K562 treated with DMSO at 1 percent for 4 hours (cell line): ENCODE measurements around the gene ZNF561. TPM values are rescaled to one million over a fixed set of nuclear protein-coding genes. Genes with fewer than 3 reads are reported as not detected.

Experiments
- total RNA-seq: library from RNA; unstranded; fragments of 300-600 nt; gene quantifications from 2 replicates; pipeline ENCODE4 v1.2.3, GENCODE V29; 2022; ENCODE audit not compliant: insufficient read depth

The ZNF561 gene
- total RNA-seq, result 12.5 and 46.2 TPM in 2 replicates

DNA sequence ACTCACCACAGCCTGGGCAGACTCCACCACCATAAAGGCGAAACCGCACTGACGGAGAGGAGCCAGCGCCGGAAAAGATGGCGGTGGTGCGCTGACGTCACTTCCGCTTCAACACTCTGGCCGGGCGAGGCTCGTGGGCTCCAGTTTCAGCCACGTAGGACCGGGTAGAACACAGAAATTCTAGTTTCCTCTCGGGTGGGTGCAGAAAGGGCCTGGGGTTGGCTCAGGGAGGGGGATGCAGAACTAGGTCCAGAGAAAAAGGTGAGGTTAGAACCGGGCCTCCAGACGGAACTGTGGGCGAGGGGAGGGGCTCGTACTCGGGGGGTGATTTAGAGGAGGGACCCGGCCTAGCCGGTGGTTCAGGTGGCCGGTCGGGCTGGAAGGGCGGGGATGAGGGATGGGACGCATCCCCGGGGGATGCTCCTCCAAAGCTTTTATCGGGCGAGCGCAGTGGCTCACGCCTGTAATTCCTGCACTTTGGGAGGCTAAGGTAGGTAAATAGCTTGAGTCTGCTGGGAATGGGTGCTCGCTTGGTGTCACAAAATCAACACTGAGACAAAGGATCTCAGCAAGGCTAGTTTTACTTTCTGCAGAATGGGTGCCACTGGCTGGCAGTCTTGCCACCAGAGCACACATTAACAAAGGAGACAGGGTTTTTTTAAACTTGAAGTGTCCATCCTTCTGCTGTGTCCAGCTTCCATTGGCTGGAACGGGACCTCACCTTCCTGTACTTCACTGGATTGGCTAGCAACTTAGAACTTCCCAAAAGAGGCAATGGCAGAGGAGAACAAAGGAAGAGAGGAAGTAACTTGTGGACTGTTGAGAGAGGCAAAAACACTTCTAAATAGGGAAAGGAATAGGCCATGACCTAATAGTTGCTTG lies at the start of gene ZNF561:
ZNF561 (minus strand) TSS at position 77 of the 882 bp plus-strand sequence. CDS start 1,776 bp downstream, outside the sequence.

DNA sequence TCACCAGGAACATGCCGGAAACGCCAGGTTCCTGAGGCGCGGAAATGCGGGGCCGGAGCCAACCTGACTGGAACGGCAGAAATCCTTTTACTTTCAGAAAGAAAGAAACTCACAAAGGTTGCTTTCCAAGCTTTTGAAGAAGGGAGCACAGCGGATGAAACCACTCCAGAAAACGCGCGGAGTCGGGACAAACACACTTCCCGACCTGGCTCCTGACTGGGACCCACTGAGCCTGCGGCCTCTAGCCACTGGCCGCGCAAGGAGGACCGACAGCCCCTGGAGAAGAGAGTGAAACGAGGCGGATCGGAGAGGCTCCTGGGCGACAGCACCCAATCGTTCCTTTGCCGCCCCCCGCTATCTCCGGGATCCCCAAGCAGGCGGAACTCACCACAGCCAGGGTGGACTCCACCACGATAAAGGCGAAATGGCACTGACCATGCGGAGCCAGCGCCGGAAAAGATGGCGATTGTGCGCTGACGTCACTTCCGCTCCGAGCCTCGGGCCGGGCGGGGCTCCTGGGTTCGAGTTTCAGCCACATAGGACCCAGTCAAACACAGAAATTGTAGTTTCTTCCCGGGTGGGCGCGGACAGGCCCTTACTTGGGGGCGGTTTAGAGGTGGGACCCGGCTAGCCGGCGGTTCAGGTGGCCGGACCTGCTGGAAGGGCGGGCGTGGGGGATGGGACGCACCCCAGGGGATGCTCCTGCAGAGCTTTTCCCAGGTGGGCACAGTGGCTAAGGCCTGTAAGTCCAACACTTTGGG lies 36.8 kb downstream of the ZNF561 start, which contains the start of gene ZNF121:
ZNF121 (minus strand) TSS at position 432 of the 761 bp plus-strand sequence. CDS start 16,407 bp downstream, outside the sequence.

Other genes with a start within 250 kb of the ZNF561 start
- gene ZNF266, start 185.7 kb downstream of the ZNF561 start, total RNA-seq, result 19.7 and 28.7 TPM in 2 replicates
- gene ZNF560, start 122.6 kb downstream of the ZNF561 start, total RNA-seq, result 0.29 TPM in 1 of 2 replicates, not detected in the other
- gene ZNF426, start 82.6 kb downstream of the ZNF561 start, total RNA-seq, result 4.2 and 6.9 TPM in 2 replicates
- gene ZNF121, start 36.7 kb downstream of the ZNF561 start, total RNA-seq, result 6.4 TPM in 2 replicates
- gene ZNF562, start 53.9 kb upstream of the ZNF561 start, total RNA-seq, result 7.7 and 9.1 TPM in 2 replicates
- 6.6 and 11.1 TPM in 2 replicates for gene ZNF846, start 147.5 kb upstream of the ZNF561 start, total RNA-seq
- gene FBXL12, start 197.8 kb upstream of the ZNF561 start, total RNA-seq, result 43.3 and 57.4 TPM in 2 replicates
- gene UBL5, start 206.7 kb upstream of the ZNF561 start, total RNA-seq, result 503 and 550 TPM in 2 replicates
- 103 and 147 TPM in 2 replicates for gene PIN1, start 214.1 kb upstream of the ZNF561 start, total RNA-seq